Measurements from ENCODE around the gene KRT14.

DNA sequence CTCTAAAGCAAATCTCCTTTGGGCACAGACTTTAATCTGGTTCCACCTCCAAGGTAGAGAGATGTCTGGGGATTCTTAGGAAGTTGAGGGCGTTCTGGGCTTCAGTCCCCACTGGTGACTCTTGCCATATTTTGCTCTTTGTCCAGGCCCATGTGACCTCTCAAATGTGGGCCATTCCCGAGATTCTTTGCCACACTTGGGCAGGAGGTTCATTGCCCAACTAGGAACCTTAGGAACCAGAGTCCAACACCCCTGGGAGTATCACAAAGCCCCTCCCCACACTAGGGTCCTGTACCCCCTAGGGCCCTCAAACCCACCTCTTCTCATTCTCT, 6.5 kb downstream of the KRT14 start:
- TF ChIP-seq, protein P1, sequence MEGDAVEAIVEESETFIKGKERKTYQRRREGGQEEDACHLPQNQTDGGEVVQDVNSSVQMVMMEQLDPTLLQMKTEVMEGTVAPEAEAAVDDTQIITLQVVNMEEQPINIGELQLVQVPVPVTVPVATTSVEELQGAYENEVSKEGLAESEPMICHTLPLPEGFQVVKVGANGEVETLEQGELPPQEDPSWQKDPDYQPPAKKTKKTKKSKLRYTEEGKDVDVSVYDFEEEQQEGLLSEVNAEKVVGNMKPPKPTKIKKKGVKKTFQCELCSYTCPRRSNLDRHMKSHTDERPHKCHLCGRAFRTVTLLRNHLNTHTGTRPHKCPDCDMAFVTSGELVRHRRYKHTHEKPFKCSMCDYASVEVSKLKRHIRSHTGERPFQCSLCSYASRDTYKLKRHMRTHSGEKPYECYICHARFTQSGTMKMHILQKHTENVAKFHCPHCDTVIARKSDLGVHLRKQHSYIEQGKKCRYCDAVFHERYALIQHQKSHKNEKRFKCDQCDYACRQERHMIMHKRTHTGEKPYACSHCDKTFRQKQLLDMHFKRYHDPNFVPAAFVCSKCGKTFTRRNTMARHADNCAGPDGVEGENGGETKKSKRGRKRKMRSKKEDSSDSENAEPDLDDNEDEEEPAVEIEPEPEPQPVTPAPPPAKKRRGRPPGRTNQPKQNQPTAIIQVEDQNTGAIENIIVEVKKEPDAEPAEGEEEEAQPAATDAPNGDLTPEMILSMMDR (IDR thresholded peaks at IDR 0.05; ENCODE audit: insufficient read depth, low read depth, low read length), result no peak
- no peak for TF ChIP-seq EZH2 (IDR thresholded peaks at IDR 0.05; ENCODE audit: insufficient read depth, low read length)

All from astrocyte (in vitro differentiated cells and primary cell).